T-cell (primary cell): ENCODE results near the gene SRMS. TPM values are rescaled to one million over a fixed set of nuclear protein-coding genes. Genes with fewer than 3 reads are reported as not detected.

Source experiments
- ATAC-seq, 4 experiments: fragments of 200-7000 bp in 3 of 4; fragments of 150-1000 bp in 1 of 4; cut with Tn5 transposase; replicated peaks in 1 of 4; 1 replicate in 3 of 4; 2 replicates in 1 of 4; pipeline ENCODE4 v1.10.0; 2021; ENCODE audit warnings: moderate library complexity in 3 of 4, mild to moderate bottlenecking in 2 of 4, moderate number of reproducible peaks in 1 of 4
- CTCF ChIA-PET, 2 donors: fragments of 300-600 bp; sonication (Branson Sonifier 250); formaldehyde crosslinking; loops; one replicate each; lab custom pipeline; 2022; ENCODE audit warnings: antibody characterized with exemption in 2 of 2; lab: Charles Lee
- POLR2A ChIA-PET, 2 donors: fragments of 300-600 bp; sonication (Branson Sonifier 250); formaldehyde crosslinking; loops; one replicate each; lab custom pipeline; 2022; ENCODE audit warnings: antibody characterized with exemption in 2 of 2; lab: Charles Lee
- DNase-seq, 35 experiments: peaks; one replicate each; pipeline versions ENCODE4 v3.0.0 to v3.0.0-alpha.2; 2013 to 2023
- H3K27ac ChIP-seq: one replicate; pipeline ENCODE4 v1.5.1; 2013; ENCODE audit warnings: low read length
- H3K27me3 ChIP-seq, 2 experiments: replicated peaks in 1 of 2; 1 replicate in 1 of 2; 2 replicates in 1 of 2; pipeline versions ENCODE4 v1.6.1 to v1.7.0; 2013; ENCODE audit warnings: low read length in 1 of 2, mixed read lengths in 1 of 2; ENCODE audit not compliant: control insufficient read depth in 2 of 2, insufficient read depth in 2 of 2; ENCODE audit errors: extremely low read depth in 1 of 2
- H3K36me3 ChIP-seq, 2 donors: 1 replicate in 1 of 2; 2 replicates in 1 of 2; pipeline versions ENCODE4 v1.6.1 to v1.7.0; 2013; ENCODE audit warnings: low read length in 1 of 2; ENCODE audit not compliant: control insufficient read depth in 2 of 2, insufficient read depth in 1 of 2; ENCODE audit errors: extremely low read depth in 1 of 2
- H3K4me1 ChIP-seq, 2 experiments: 1 replicate in 1 of 2; 2 replicates in 1 of 2; pipeline versions ENCODE4 v1.6.1 to v1.7.0; 2013; ENCODE audit warnings: low read length in 2 of 2, mixed read lengths in 1 of 2; ENCODE audit not compliant: insufficient read depth in 2 of 2, control insufficient read depth in 1 of 2; ENCODE audit errors: extremely low read depth in 1 of 2
- H3K4me3 ChIP-seq, 2 donors: 1 replicate in 1 of 2; 2 replicates in 1 of 2; pipeline versions ENCODE4 v1.5.1 to v1.7.0; 2013; ENCODE audit warnings: mild to moderate bottlenecking in 2 of 2, low read length in 1 of 2, moderate library complexity in 1 of 2; ENCODE audit not compliant: control insufficient read depth in 1 of 2; ENCODE audit errors: extremely low read depth in 1 of 2
- H3K9me3 ChIP-seq: 2 replicates; pipeline ENCODE4 v1.7.0; 2013
- H3K27ac Mint-ChIP-seq, 2 donors: one replicate each; pipeline ENCODE4 v1.8.0; 2020 to 2021; ENCODE audit warnings: mild to moderate bottlenecking in 2 of 2, mixed read lengths in 2 of 2
- H3K27me3 Mint-ChIP-seq, 2 donors: one replicate each; pipeline ENCODE4 v1.8.0; 2021 to 2022; ENCODE audit warnings: mixed read lengths in 2 of 2
- H3K36me3 Mint-ChIP-seq: one replicate; pipeline ENCODE4 v1.8.0; 2021; ENCODE audit warnings: mixed read lengths
- H3K4me1 Mint-ChIP-seq, 3 donors: one replicate each; pipeline ENCODE4 v1.8.0; 2020 to 2022; ENCODE audit warnings: mixed read lengths in 3 of 3, mild to moderate bottlenecking in 1 of 3
- H3K4me3 Mint-ChIP-seq, 3 donors: one replicate each; pipeline ENCODE4 v1.8.0; 2020 to 2022; ENCODE audit warnings: mild to moderate bottlenecking in 3 of 3, mixed read lengths in 3 of 3, moderate library complexity in 3 of 3
- H3K9me3 Mint-ChIP-seq, 3 donors: one replicate each; pipeline ENCODE4 v1.8.0; 2020 to 2022; ENCODE audit warnings: mixed read lengths in 3 of 3
- WGBS: methylation state at CpG from one replicate; pipeline ENCODE4 v1.1.5; 2013; ENCODE audit warnings: missing lambda C conversion rate; ENCODE audit not compliant: insufficient coverage; 5-methylcytosine and 5-hydroxymethylcytosine counted together
- total RNA-seq, 35 experiments: library from RNA in 6 of 35; stranded (reverse) in 6 of 35; fragments of 120-200 nt in 1 of 35; gene quantifications; one replicate each; pipeline versions ENCODE4 v1.2.1 to v1.2.4 and lab custom pipeline; 2013 to 2026

The SRMS gene
- total RNA-seq, 5 donors from 2014 or later (not counting 1 experiment from before 2014, with no cell fraction given) = not detected

GRCh38 chr20:63537525-63538203, 9.9 kb downstream of the SRMS start:
- ATAC-seq (peak; percentile 87 to 91 (median 89)), DNase-seq (peak; percentile 84 to 97 (median 90))
- Histone ChIP-seq H3K4me1 (peaks cover 7 to 36% of the 10 kb centered on the region in 2 experiments), H3K4me3 (peak overlapping the region; percentile 48 to 59), H3K9me3 (no peaks in the 10 kb centered on the region), H3K27me3 (peaks cover 0 to 4% of the 10 kb centered on the region in 2 experiments), H3K27ac (peak overlapping the region; percentile 73), H3K36me3 (no peaks in the 10 kb centered on the region)
- no peaks in the 10 kb centered on the region for H3K36me3 Mint-ChIP-seq
- H3K27me3 Mint-ChIP-seq = no peaks in the 10 kb centered on the region
- POLR2A ChIA-PET = interaction anchor here in 1 of 2 donors (0.6 kb wide), 1 partner anchor 198 kb away, joined by 3 read pairs; no protein-coding TSS in a partner anchor
- peak overlapping the region; percentile 57 to 73 (median 70) for H3K4me3 Mint-ChIP-seq
- peak overlapping the region; percentile 73 to 77 for H3K27ac Mint-ChIP-seq
- CTCF ChIA-PET = interaction anchor here (0.7 to 2.3 kb wide), 12 partner anchors 13 to 499 kb away, joined by 3 to 22 read pairs (median 4); partner anchors contain the start of genes ARFRP1 (in 1 of the 2), HELZ2 (in 1 of the 2), RTEL1 (in 1 of the 2) and ZGPAT (in 1 of the 2)
- WGBS = under 1% methylated on average over 26 of the region's 34 CpGs
- H3K9me3 Mint-ChIP-seq = no peaks in the 10 kb centered on the region
- peaks cover 7 to 16% (median 8%) of the 10 kb centered on the region in 3 donors for H3K4me1 Mint-ChIP-seq

- Histone ChIP-seq H3K4me1 (peaks cover 7 to 35% of the 10 kb centered on the region in 2 experiments), H3K4me3 (peak within 1 kb of the TSS; percentile 48 to 59), H3K27me3 (peaks cover 0 to 4% of the 10 kb centered on the region in 2 experiments), H3K36me3 (no peaks in the 10 kb centered on the region), H3K9me3 (no peaks in the 10 kb centered on the region), H3K27ac (peak within 1 kb of the TSS; percentile 73)
- peak in 1 of 35 experiments; percentile 24 for DNase-seq
- Mint-ChIP-seq H3K36me3 (no peaks in the 10 kb centered on the region), H3K4me3 (peak within 1 kb of the TSS; percentile 57 to 73 (median 70)), H3K9me3 (no peaks in the 10 kb centered on the region), H3K4me1 (peaks cover 7 to 17% (median 8%) of the 10 kb centered on the region in 3 donors), H3K27me3 (no peaks in the 10 kb centered on the region), H3K27ac (peak within 1 kb of the TSS; percentile 73 to 77)
- WGBS = 61% methylated on average over 25 of the region's 29 CpGs
- ATAC-seq = peak in 2 of 4 experiments; percentile 1 to 2
- ChIA-PET POLR2A (interaction anchor here (0.6 kb wide), 2 partner anchors 95 to 199 kb away, joined by 3 read pairs; no protein-coding TSS in a partner anchor), CTCF (interaction anchor here in 1 of 2 donors (0.7 to 2.3 kb wide), 7 partner anchors 16 to 327 kb away, joined by 3 to 22 read pairs (median 3); partner anchors contain the start of genes ARFRP1, HELZ2, RTEL1 and ZGPAT)
Observed at GRCh38 chr20:63536997-63537524, 10.5 kb downstream of the SRMS start, which contains the start of gene PTK6. Gene PTK6, minus strand, starts transcription at chr20:63537376. Its CDS starts 62 bp downstream, at chr20:63537314.

DNA sequence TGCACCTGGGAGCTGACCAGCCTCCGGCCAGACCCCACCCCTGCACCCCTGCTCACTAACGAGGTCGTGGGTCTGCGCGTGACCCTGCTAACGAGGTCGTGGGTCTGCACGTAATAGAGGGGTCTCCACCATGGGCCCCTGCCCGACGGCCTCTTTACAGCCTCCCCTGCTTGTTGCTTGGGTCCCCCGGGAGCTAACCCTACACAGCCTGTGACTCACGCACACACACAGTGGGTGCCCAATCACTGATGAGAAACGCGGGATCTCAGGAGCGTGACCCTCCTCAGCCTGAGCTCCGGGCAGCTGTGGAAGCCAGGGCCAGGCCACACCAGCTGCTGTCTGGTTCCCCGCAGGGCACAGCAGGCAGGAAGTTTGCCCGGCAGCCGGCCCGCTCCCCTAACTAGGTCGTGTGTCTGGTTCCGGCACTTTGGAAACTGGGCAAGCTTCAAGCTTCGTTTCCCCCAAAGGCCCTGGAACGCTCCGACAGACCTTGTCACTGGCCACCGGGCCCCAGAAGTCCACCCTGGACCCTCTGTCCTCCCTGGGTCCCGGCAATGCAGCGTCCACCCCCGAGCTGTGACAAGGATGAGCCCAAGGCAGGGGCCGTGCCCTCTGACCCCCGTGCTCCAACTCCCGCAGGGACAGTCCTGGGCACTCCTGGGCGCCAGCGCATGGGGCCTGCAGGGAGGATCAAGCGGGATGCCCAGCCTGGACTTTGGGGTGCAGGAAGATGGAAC, 11.1 kb downstream of the SRMS start:
- H3K36me3 Mint-ChIP-seq = no peaks in the 10 kb centered on the region
- Histone ChIP-seq H3K4me1 (peaks cover 7 to 35% of the 10 kb centered on the region in 2 experiments), H3K4me3 (no peak overlapping the region), H3K9me3 (no peaks in the 10 kb centered on the region), H3K27ac (no peak overlapping the region), H3K27me3 (peaks cover 0 to 4% of the 10 kb centered on the region in 2 experiments), H3K36me3 (no peaks in the 10 kb centered on the region)
- DNase-seq (peak in 1 of 35 experiments; percentile 4), ATAC-seq (no peak)
- H3K9me3 Mint-ChIP-seq = no peaks in the 10 kb centered on the region
- ChIA-PET CTCF (interaction anchor here in 1 of 2 donors (0.5 to 2.3 kb wide), 2 partner anchors 105 to 335 kb away, joined by 4 to 22 read pairs; no protein-coding TSS in a partner anchor), POLR2A (interaction anchor here in 1 of 2 donors (0.6 kb wide), 1 partner anchor 96 kb away, joined by 3 read pairs; no protein-coding TSS in a partner anchor)
- 84% methylated on average over 34 of the region's 35 CpGs for WGBS
- peak overlapping the region in 2 of 3 donors; percentile 36 to 70 for H3K4me3 Mint-ChIP-seq
- H3K4me1 Mint-ChIP-seq = peaks cover 7 to 18% (median 8%) of the 10 kb centered on the region in 3 donors
- no peaks in the 10 kb centered on the region for H3K27me3 Mint-ChIP-seq
- H3K27ac Mint-ChIP-seq = peak overlapping the region in 1 of 2 donors; percentile 16

- peaks cover 7 to 35% of the 10 kb centered on the region in 2 experiments for H3K4me1 ChIP-seq
- H3K36me3 ChIP-seq = no peaks in the 10 kb centered on the region
- ATAC-seq = no peak
- ChIA-PET POLR2A (no interaction called here), CTCF (no interaction called here)
- 93% methylated on average over 45 of the region's 49 CpGs for WGBS
- no peaks in the 10 kb centered on the region for H3K36me3 Mint-ChIP-seq
- H3K9me3 ChIP-seq = no peaks in the 10 kb centered on the region
- H3K4me3 Mint-ChIP-seq = no peak overlapping the region
- no peak overlapping the region for H3K4me3 ChIP-seq
- peaks cover 7 to 16% (median 8%) of the 10 kb centered on the region in 3 donors for H3K4me1 Mint-ChIP-seq
- peak in 1 of 35 experiments; percentile 7 for DNase-seq
- no peaks in the 10 kb centered on the region for H3K27me3 Mint-ChIP-seq
- H3K9me3 Mint-ChIP-seq = no peaks in the 10 kb centered on the region
- no peak overlapping the region for H3K27ac ChIP-seq
- peaks cover 0 to 8% of the 10 kb centered on the region in 2 experiments for H3K27me3 ChIP-seq
- H3K27ac Mint-ChIP-seq = no peak overlapping the region
Observed at GRCh38 chr20:63534831-63535651, 12.5 kb downstream of the SRMS start.

DNA sequence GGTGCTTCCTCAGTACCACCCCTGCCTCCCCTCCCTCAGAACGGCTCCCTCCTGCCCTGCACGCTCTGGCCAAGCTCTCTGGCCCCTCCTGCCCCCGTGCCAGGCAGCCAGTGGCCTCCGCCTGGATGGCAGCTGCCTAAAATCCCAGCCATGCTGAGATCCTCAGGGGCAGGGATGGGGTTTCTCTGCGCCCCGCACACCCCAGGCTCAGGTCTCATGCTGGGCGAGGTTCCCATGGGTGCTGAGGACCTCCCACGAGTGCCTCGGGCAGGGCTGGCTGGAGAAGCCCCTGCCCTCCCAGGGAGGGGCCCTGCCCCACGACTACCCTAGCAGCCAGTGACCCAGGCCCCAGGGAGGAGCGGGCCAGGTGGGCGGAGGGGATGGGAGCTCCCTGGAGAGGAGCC, 13.1 kb downstream of the SRMS start:
- H3K4me3 Mint-ChIP-seq = no peak overlapping the region

More for the DNA sequence above, 13.1 kb downstream of the SRMS start:
- Mint-ChIP-seq H3K36me3 (no peaks in the 10 kb centered on the region), H3K27ac (no peak overlapping the region), H3K4me1 (peaks cover 7 to 14% (median 8%) of the 10 kb centered on the region in 3 donors), H3K9me3 (no peaks in the 10 kb centered on the region), H3K27me3 (no peaks in the 10 kb centered on the region)
- Histone ChIP-seq H3K4me1 (peaks cover 7 to 33% of the 10 kb centered on the region in 2 experiments), H3K9me3 (no peaks in the 10 kb centered on the region), H3K27ac (no peak overlapping the region), H3K27me3 (peaks cover 0 to 8% of the 10 kb centered on the region in 2 experiments), H3K36me3 (no peaks in the 10 kb centered on the region), H3K4me3 (no peak overlapping the region)
- CTCF ChIA-PET = interaction anchor here in 1 of 2 donors (0.5 kb wide), 1 partner anchor 336 kb away, joined by 13 read pairs; no protein-coding TSS in a partner anchor
- DNase-seq = peak in 1 of 35 experiments; percentile 2
- ATAC-seq = no peak
- POLR2A ChIA-PET = no interaction called here
- 65% methylated on average over 9 of the region's 12 CpGs for WGBS
